A549 (cell line): Measurements from ENCODE around the gene RPL31. TPM values are rescaled to one million over a fixed set of nuclear protein-coding genes. Genes with fewer than 3 reads are reported as not detected.
A peak's percentile ranks its signal among the peaks of the same experiment; 100 is the strongest.

Experiments used
- ATAC-seq, 2 experiments: fragments of 200-7000 bp in 1 of 2; fragments of >200 bp in 1 of 2; cut with Nextera tagmentation in 1 of 2; cut with Tn5 transposase in 1 of 2; 3 replicates each; pipeline versions ENCODE4 v1.8.0 to v1.9.1; 2018 to 2020; ENCODE audit warnings: mild to moderate bottlenecking in 1 of 2, moderate library complexity in 1 of 2
- CTCF ChIA-PET: fragments of 300-600 bp; sonication (Branson Sonifier 250); formaldehyde crosslinking; extraction: SDS; loops from one replicate; lab custom pipeline; 2021; ENCODE audit warnings: antibody characterized with exemption, inconsistent platforms; lab: Yijun Ruan, JAX
- POLR2A ChIA-PET: fragments of 350-600 bp; formaldehyde crosslinking; extraction: SDS; loops from one replicate; lab custom pipeline; 2021; ENCODE audit warnings: antibody characterized with exemption, inconsistent platforms; lab: Yijun Ruan, JAX
- DNase-seq, 2 experiments: peaks; one replicate each; pipeline versions ENCODE4 v3.0.0 to v3.0.0-alpha.2; 2011 to 2016; ENCODE audit warnings: low read depth in 1 of 2, low spot score in 1 of 2
- FAIRE-seq: peaks from 2 replicates; lab custom pipeline; 2011; peaks lifted over from hg19 to GRCh38; lab: Jason Lieb, UNC
- H3K27ac ChIP-seq, 2 experiments: fragments of >200 bp; sonication (Bioruptor Twin); formaldehyde crosslinking; 3 replicates each; pipeline ENCODE4 v1.5.1; 2016 to 2017
- H3K4me1 ChIP-seq: fragments of >200 bp; sonication (Bioruptor Twin); formaldehyde crosslinking; 3 replicates; pipeline ENCODE4 v1.6.1; 2016
- H3K4me2 ChIP-seq: fragments of >200 bp; sonication (Bioruptor Twin); formaldehyde crosslinking; 3 replicates; pipeline ENCODE4 v1.6.1; 2016
- H3K4me3 ChIP-seq: fragments of >200 bp; sonication (Bioruptor Twin); formaldehyde crosslinking; 3 replicates; pipeline ENCODE4 v1.5.1; 2016
- H3K9me3 ChIP-seq: fragments of >200 bp; sonication (Bioruptor Twin); formaldehyde crosslinking; 3 replicates; pipeline ENCODE4 v1.6.1; 2016
- BHLHE40 ChIP-seq: IDR thresholded peaks from 2 replicates; pipeline ENCODE4 v1.6.1; 2012; ENCODE audit warnings: low read depth, low read length, inconsistent platforms
- CEBPB ChIP-seq, 2 experiments: fragments of >200 bp in 1 of 2; sonication (Bioruptor Twin) in 1 of 2; formaldehyde crosslinking in 1 of 2; IDR thresholded peaks; 2 replicates each; pipeline ENCODE4 v1.6.1; 2012 to 2016
- CHD2 ChIP-seq: fragments of 150-350 bp; IDR thresholded peaks from 2 replicates; pipeline ENCODE4 v1.6.1; 2014; ENCODE audit warnings: low read length; ENCODE audit not compliant: partially characterized antibody
- CHD4 ChIP-seq: fragments of 200-600 bp; sonication (generic); IDR thresholded peaks from 2 replicates; pipeline ENCODE4 v1.6.1; 2016; ENCODE audit warnings: antibody characterized with exemption, mild to moderate bottlenecking, borderline replicate concordance
- HEYL ChIP-seq: fragments of 250-450 bp; sonication (Bioruptor Pico); IDR thresholded peaks from 2 replicates; pipeline ENCODE4 v1.8.0; 2021; ENCODE audit warnings: mild to moderate bottlenecking, moderate library complexity
- HOXA7 ChIP-seq: fragments of 250-450 bp; sonication (Bioruptor Pico); IDR thresholded peaks from 2 replicates; pipeline ENCODE4 v1.5.0; 2020; ENCODE audit warnings: mild to moderate bottlenecking, moderate library complexity
- JUN ChIP-seq, 2 experiments: fragments of >200 bp; sonication (Bioruptor Twin); formaldehyde crosslinking; IDR thresholded peaks; 2 replicates in 1 of 2; 3 replicates in 1 of 2; pipeline ENCODE4 v1.6.1; 2016 to 2017
- JUNB ChIP-seq: fragments of >200 bp; sonication (Bioruptor Twin); formaldehyde crosslinking; IDR thresholded peaks from 2 replicates; pipeline ENCODE4 v1.6.1; 2016
- KDM5A ChIP-seq: fragments of 200-600 bp; sonication (generic); IDR thresholded peaks from 2 replicates; pipeline ENCODE4 v1.6.1; 2016; ENCODE audit warnings: antibody characterized with exemption, mild to moderate bottlenecking
- MYC ChIP-seq: IDR thresholded peaks from 2 replicates; pipeline ENCODE4 v1.6.1; 2012; ENCODE audit warnings: mild to moderate bottlenecking, inconsistent platforms, low read length, improper control_type of control experiment, borderline replicate concordance
- NFE2L2 ChIP-seq: fragments of 150-350 bp; conservative IDR thresholded peaks from 2 replicates; pipeline ENCODE4 v1.6.1; 2014; ENCODE audit warnings: low read length
- POLR2A ChIP-seq: IDR thresholded peaks from 2 replicates; pipeline ENCODE4 v1.6.1; 2012; ENCODE audit warnings: mild to moderate bottlenecking, low read length
- RCOR1 ChIP-seq: fragments of 150-350 bp; IDR thresholded peaks from 2 replicates; pipeline ENCODE4 v1.6.1; 2014; ENCODE audit warnings: antibody characterized with exemption, low read length, low read depth
- RFX5 ChIP-seq: fragments of 450-650 bp; IDR thresholded peaks from 2 replicates; pipeline ENCODE4 v1.7.1; 2014; ENCODE audit warnings: antibody characterized with exemption, mild to moderate bottlenecking, moderate library complexity
- TFCP2L1 ChIP-seq: fragments of 250-450 bp; sonication (Bioruptor Pico); IDR thresholded peaks from 2 replicates; pipeline ENCODE4 v1.5.0; 2021; ENCODE audit warnings: mild to moderate bottlenecking
- ZFP36 ChIP-seq: fragments of 450-650 bp; IDR thresholded peaks from 2 replicates; pipeline ENCODE4 v1.6.1; 2014; ENCODE audit warnings: borderline replicate concordance; ENCODE audit not compliant: partially characterized antibody
- WGBS: methylation state at CpG from one replicate; pipeline ENCODE4 v1.1.6; 2017; ENCODE audit errors: missing lambda C conversion rate; 5-methylcytosine and 5-hydroxymethylcytosine counted together
- polyA plus RNA-seq, 4 experiments: library from polyadenylated mRNA; depleted of rRNA in 3 of 4; stranded (reverse); fragments of >200 nt; fragmentation: RNase III in 1 of 4; extraction: RNeasy Plus Mini Kit Qiagen cat#74134 plus additional on column Dnase treatment in 1 of 4; gene quantifications; 2 replicates in 3 of 4; 3 replicates in 1 of 4; pipeline ENCODE4 v1.2.3, GENCODE V29; 2011 to 2017
- TF ChIP-seq, protein P1 (sequence below): fragments of 250-450 bp; sonication (Bioruptor Pico); IDR thresholded peaks from 2 replicates; pipeline ENCODE4 v1.5.0; 2021; ENCODE audit warnings: mild to moderate bottlenecking, moderate library complexity, borderline replicate concordance
- TF ChIP-seq, protein P2 (sequence below): IDR thresholded peaks from 2 replicates; pipeline ENCODE4 v1.6.1; 2012; ENCODE audit warnings: low read depth, borderline replicate concordance
- TF ChIP-seq, protein P3 (sequence below): fragments of 450-650 bp; IDR thresholded peaks from 2 replicates; pipeline ENCODE4 v1.6.1; 2014; ENCODE audit warnings: antibody characterized with exemption
- TF ChIP-seq, protein P4 (sequence below): fragments of 150-350 bp; IDR thresholded peaks from 2 replicates; pipeline ENCODE4 v1.6.1; 2014; ENCODE audit warnings: low read depth, mild to moderate bottlenecking, low read length
- TF ChIP-seq, protein P5 (sequence below): fragments of 200-600 bp; sonication (generic); IDR thresholded peaks from 2 replicates; pipeline ENCODE4 v1.6.1; 2016; ENCODE audit warnings: antibody characterized with exemption, mild to moderate bottlenecking, moderate library complexity
- TF ChIP-seq, protein P6 (sequence below): fragments of >200 bp; sonication (Bioruptor Twin); formaldehyde crosslinking; IDR thresholded peaks from 2 replicates; pipeline ENCODE4 v1.6.1; 2016

Gene RPL31
- polyA plus RNA-seq, 2 of the 4 experiments (the other 2 are of a cell fraction), result 1,803 to 2,064 TPM

DNA sequence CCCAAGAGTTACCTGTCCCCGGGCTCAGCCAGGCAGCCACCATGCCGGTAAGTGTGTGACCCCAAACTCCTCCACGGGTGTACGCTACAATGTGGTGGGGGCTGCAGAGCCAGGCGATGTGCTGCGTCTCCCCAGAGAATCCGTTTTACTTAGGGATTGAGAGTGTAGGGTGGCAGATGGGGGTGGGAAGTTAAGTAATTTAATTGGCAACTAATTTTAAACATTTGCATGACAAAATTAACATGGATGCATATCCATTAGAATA is 26.6 kb upstream of the RPL31 start:
- CTCF ChIA-PET, result interaction anchor here (0.6 to 1.2 kb wide), 2 partner anchors 10 to 156 kb away, joined by 3 to 5 read pairs; no protein-coding TSS in a partner anchor
- TF ChIP-seq, protein P1, sequence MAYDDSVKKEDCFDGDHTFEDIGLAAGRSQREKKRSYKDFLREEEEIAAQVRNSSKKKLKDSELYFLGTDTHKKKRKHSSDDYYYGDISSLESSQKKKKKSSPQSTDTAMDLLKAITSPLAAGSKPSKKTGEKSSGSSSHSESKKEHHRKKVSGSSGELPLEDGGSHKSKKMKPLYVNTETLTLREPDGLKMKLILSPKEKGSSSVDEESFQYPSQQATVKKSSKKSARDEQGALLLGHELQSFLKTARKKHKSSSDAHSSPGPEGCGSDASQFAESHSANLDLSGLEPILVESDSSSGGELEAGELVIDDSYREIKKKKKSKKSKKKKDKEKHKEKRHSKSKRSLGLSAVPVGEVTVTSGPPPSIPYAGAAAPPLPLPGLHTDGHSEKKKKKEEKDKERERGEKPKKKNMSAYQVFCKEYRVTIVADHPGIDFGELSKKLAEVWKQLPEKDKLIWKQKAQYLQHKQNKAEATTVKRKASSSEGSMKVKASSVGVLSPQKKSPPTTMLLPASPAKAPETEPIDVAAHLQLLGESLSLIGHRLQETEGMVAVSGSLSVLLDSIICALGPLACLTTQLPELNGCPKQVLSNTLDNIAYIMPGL (CRISPR knock-in tag), result no peak
- TF ChIP-seq RFX5, result no peak
- TF ChIP-seq NFE2L2, result no peak
- no peak for TF ChIP-seq JUNB
- no peak for TF ChIP-seq ZFP36
- TF ChIP-seq HOXA7 (CRISPR knock-in tag), result no peak
- TF ChIP-seq, all 56 proteins: peak for 0
- POLR2A ChIA-PET, result no interaction called here

DNA sequence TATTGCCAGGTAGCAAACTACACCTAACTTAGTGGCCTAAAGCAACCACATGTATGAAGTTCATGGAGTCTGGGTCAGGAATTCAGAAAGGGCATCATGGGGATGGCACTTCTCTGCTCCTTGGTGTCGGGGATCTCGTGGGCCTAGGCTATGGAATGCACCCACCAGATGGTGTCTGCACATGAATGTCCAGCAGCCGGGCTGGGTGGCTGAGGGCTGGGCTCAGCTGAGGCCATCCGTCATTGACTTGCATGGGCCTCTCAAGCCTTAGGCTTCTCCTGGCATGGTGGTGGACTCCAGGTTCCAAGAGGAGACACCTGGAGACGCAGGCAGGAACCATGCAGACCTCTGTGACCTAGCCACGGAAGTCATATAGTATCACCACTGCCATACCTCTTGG is 26.0 kb upstream of the RPL31 start:
- Histone ChIP-seq H3K9me3 (no peaks in the 10 kb centered on the region), H3K4me1 (no peaks in the 10 kb centered on the region)
- TF ChIP-seq CHD2, result no peak
- no peak for TF ChIP-seq CEBPB (IDR thresholded peaks at IDR 0.05)
- no peak for TF ChIP-seq TFCP2L1 (CRISPR knock-in tag)
- no peak for TF ChIP-seq RCOR1
- TF ChIP-seq, protein P2, sequence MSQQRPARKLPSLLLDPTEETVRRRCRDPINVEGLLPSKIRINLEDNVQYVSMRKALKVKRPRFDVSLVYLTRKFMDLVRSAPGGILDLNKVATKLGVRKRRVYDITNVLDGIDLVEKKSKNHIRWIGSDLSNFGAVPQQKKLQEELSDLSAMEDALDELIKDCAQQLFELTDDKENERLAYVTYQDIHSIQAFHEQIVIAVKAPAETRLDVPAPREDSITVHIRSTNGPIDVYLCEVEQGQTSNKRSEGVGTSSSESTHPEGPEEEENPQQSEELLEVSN, result no peak
- TF ChIP-seq KDM5A, result no peak
- TF ChIP-seq, all 56 proteins: peak for 0
- 88% methylated on average over 5 of the region's 6 CpGs for WGBS
- Histone ChIP-seq H3K4me3 (no peak overlapping the region), H3K27ac (no peak overlapping the region), H3K4me2 (no peak overlapping the region)
- no peak for DNase-seq
- no peak for ATAC-seq
- POLR2A ChIA-PET, result no interaction called here
- FAIRE-seq, result no peak
- CTCF ChIA-PET, result interaction anchor here (1.8 to 2.1 kb wide), 2 partner anchors 366 to 370 kb away, joined by 7 to 8 read pairs; no protein-coding TSS in a partner anchor

More for the DNA sequence above, 26.6 kb upstream of the RPL31 start:
- FAIRE-seq, result no peak
- H3K4me2 ChIP-seq, result no peak overlapping the region
- H3K9me3 ChIP-seq, result no peaks in the 10 kb centered on the region
- H3K27ac ChIP-seq, result no peak overlapping the region
- 95% methylated on average over 7 of the region's 7 CpGs for WGBS
- no peaks in the 10 kb centered on the region for H3K4me1 ChIP-seq
- ATAC-seq, result no peak
- no peak overlapping the region for H3K4me3 ChIP-seq
- no peak for DNase-seq

DNA sequence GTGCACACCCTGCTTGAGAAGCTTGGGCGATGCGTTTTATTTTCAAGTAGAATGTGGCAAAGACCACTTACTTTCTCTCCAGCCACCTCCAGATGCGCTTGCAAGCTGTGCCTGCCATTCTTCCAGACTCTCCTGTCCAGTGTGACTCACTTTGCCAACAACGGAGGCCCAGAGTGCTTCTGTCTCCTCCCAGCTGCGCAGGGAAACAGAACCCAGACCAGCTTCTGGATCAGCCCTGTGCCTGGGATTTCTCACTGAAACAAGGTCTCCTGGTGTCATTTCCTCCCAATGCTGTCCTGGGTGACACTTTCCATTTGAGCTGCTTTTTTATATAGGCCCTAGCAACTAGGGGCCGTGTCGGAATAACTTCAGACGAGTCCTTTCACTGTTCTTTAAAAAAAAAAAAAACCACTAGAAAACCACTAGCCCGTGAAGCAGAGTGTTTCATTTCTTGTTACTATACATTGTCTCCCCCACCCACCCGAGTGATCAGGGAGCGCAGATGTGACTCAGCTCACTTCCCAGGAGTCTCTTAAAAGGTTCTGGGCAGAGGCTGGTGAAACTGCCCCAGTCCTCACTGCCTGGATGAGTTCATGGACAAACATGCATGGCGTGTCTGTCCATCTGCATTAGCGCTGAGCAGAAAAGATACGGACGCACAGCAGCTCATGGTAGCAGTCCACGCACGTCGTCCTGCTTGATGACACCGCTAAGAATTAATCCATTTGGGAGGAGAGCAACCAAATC is 25.3 kb upstream of the RPL31 start:
- Histone ChIP-seq H3K9me3 (no peaks in the 10 kb centered on the region), H3K4me1 (no peaks in the 10 kb centered on the region), H3K4me3 (no peak overlapping the region), H3K27ac (no peak overlapping the region), H3K4me2 (no peak overlapping the region)
- ATAC-seq (peak; percentile 21 to 26; a peak in 2 of 6 replicates), DNase-seq (no peak)
- CTCF ChIA-PET, result interaction anchor here (1.0 to 2.1 kb wide), 3 partner anchors 247 to 370 kb away, joined by 4 to 8 read pairs (median 7); no protein-coding TSS in a partner anchor
- WGBS, result 88% methylated on average over 19 of the region's 19 CpGs
- POLR2A ChIA-PET, result no interaction called here
- TF ChIP-seq POLR2A (no peak), RFX5 (no peak), ZFP36 (no peak), BHLHE40 (no peak), CEBPB (IDR thresholded peaks at IDR 0.05) (no peak), CHD4 (no peak), JUN (IDR thresholded peaks at IDR 0.05) (no peak), RCOR1 (no peak), MYC (no peak), HOXA7 (CRISPR knock-in tag) (no peak), HEYL (CRISPR knock-in tag) (no peak)
- TF ChIP-seq, protein P3, sequence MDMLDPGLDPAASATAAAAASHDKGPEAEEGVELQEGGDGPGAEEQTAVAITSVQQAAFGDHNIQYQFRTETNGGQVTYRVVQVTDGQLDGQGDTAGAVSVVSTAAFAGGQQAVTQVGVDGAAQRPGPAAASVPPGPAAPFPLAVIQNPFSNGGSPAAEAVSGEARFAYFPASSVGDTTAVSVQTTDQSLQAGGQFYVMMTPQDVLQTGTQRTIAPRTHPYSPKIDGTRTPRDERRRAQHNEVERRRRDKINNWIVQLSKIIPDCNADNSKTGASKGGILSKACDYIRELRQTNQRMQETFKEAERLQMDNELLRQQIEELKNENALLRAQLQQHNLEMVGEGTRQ, result no peak
- TF ChIP-seq, protein P4, sequence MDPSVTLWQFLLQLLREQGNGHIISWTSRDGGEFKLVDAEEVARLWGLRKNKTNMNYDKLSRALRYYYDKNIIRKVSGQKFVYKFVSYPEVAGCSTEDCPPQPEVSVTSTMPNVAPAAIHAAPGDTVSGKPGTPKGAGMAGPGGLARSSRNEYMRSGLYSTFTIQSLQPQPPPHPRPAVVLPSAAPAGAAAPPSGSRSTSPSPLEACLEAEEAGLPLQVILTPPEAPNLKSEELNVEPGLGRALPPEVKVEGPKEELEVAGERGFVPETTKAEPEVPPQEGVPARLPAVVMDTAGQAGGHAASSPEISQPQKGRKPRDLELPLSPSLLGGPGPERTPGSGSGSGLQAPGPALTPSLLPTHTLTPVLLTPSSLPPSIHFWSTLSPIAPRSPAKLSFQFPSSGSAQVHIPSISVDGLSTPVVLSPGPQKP, result no peak
- TF ChIP-seq, protein P5, sequence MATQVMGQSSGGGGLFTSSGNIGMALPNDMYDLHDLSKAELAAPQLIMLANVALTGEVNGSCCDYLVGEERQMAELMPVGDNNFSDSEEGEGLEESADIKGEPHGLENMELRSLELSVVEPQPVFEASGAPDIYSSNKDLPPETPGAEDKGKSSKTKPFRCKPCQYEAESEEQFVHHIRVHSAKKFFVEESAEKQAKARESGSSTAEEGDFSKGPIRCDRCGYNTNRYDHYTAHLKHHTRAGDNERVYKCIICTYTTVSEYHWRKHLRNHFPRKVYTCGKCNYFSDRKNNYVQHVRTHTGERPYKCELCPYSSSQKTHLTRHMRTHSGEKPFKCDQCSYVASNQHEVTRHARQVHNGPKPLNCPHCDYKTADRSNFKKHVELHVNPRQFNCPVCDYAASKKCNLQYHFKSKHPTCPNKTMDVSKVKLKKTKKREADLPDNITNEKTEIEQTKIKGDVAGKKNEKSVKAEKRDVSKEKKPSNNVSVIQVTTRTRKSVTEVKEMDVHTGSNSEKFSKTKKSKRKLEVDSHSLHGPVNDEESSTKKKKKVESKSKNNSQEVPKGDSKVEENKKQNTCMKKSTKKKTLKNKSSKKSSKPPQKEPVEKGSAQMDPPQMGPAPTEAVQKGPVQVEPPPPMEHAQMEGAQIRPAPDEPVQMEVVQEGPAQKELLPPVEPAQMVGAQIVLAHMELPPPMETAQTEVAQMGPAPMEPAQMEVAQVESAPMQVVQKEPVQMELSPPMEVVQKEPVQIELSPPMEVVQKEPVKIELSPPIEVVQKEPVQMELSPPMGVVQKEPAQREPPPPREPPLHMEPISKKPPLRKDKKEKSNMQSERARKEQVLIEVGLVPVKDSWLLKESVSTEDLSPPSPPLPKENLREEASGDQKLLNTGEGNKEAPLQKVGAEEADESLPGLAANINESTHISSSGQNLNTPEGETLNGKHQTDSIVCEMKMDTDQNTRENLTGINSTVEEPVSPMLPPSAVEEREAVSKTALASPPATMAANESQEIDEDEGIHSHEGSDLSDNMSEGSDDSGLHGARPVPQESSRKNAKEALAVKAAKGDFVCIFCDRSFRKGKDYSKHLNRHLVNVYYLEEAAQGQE, result no peak
- TF ChIP-seq, protein P6, sequence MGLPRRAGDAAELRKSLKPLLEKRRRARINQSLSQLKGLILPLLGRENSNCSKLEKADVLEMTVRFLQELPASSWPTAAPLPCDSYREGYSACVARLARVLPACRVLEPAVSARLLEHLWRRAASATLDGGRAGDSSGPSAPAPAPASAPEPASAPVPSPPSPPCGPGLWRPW, result no peak
- TF ChIP-seq, all 56 proteins: peak for 0
- no peak for FAIRE-seq
